GM23248 (cell line): ENCODE measurements around the gene DENND10. TPM values are rescaled to one million over a fixed set of nuclear protein-coding genes. Genes with fewer than 3 reads are reported as not detected.
"Not testable (repeated sequence)": the region's sequence is repeated elsewhere in the genome, so short reads cannot be mapped to it uniquely, and the experiment has no call there.

Experiments
- DNase-seq: peaks from one replicate; pipeline ENCODE4 v3.0.0-alpha.2; 2015
- H2AFZ ChIP-seq: fragments of 200-600 bp; sonication (generic); 2 replicates; pipeline ENCODE4 v1.6.1; 2016; ENCODE audit warnings: antibody characterized with exemption
- H3F3A ChIP-seq: fragments of 200-600 bp; sonication (generic); 2 replicates; pipeline ENCODE4 v1.6.1; 2016; ENCODE audit warnings: mild to moderate bottlenecking, antibody characterized with exemption, mixed run types; ENCODE audit not compliant: insufficient read depth
- H3K27ac ChIP-seq: fragments of 200-600 bp; sonication (generic); 2 replicates; pipeline ENCODE4 v1.5.1; 2016; ENCODE audit warnings: mild to moderate bottlenecking
- H3K27me3 ChIP-seq: fragments of 200-600 bp; sonication (generic); replicated peaks from 2 replicates; pipeline ENCODE4 v1.6.1; 2016; ENCODE audit warnings: mild to moderate bottlenecking; ENCODE audit not compliant: insufficient read depth
- H3K36me3 ChIP-seq: fragments of 200-600 bp; sonication (generic); 2 replicates; pipeline ENCODE4 v1.6.1; 2016; ENCODE audit warnings: low read depth, mild to moderate bottlenecking
- H3K4me1 ChIP-seq: fragments of 200-600 bp; sonication (generic); 2 replicates; pipeline ENCODE4 v1.6.1; 2016; ENCODE audit warnings: mild to moderate bottlenecking; ENCODE audit not compliant: insufficient read depth
- H3K4me2 ChIP-seq: fragments of 200-600 bp; sonication (generic); one replicate; pipeline ENCODE4 v1.6.1; 2016; ENCODE audit warnings: mild to moderate bottlenecking; ENCODE audit not compliant: unreplicated experiment
- H3K4me3 ChIP-seq: fragments of 200-600 bp; sonication (generic); 2 replicates; pipeline ENCODE4 v1.5.1; 2016; ENCODE audit warnings: mild to moderate bottlenecking
- H3K79me2 ChIP-seq: fragments of 200-600 bp; sonication (generic); 2 replicates; pipeline ENCODE4 v1.6.1; 2016; ENCODE audit warnings: mild to moderate bottlenecking; ENCODE audit not compliant: insufficient read depth
- H3K9ac ChIP-seq: fragments of 200-600 bp; sonication (generic); 2 replicates; pipeline ENCODE4 v1.6.1; 2016; ENCODE audit warnings: mild to moderate bottlenecking
- H3K9me2 ChIP-seq: fragments of 200-600 bp; sonication (generic); 2 replicates; pipeline ENCODE4 v1.6.1; 2016; ENCODE audit warnings: mixed run types, mild to moderate bottlenecking, moderate library complexity; ENCODE audit not compliant: insufficient read depth
- H3K9me3 ChIP-seq: fragments of 200-600 bp; sonication (generic); one replicate; pipeline ENCODE4 v1.6.1; 2017; ENCODE audit warnings: low read depth
- H4K20me1 ChIP-seq: fragments of 200-600 bp; sonication (generic); 2 replicates; pipeline ENCODE4 v1.6.0; 2016; ENCODE audit not compliant: insufficient read depth
- EZH2 ChIP-seq: fragments of 200-600 bp; sonication (generic); IDR thresholded peaks from 2 replicates; pipeline ENCODE4 v1.6.1; 2018; ENCODE audit warnings: antibody characterized with exemption, mild to moderate bottlenecking; ENCODE audit not compliant: insufficient read depth, poor library complexity, severe bottlenecking
- EZH2phosphoT487 ChIP-seq: fragments of 200-600 bp; sonication (generic); IDR thresholded peaks from 2 replicates; pipeline ENCODE4 v1.6.1; 2018; ENCODE audit warnings: antibody characterized with exemption, moderate library complexity, mild to moderate bottlenecking, low read depth; ENCODE audit not compliant: insufficient read depth
- WGBS, 2 experiments: methylation state at CpG; one replicate each; pipeline ENCODE4 v1.1.6; 2015 to 2017; ENCODE audit warnings: low lambda C conversion rate in 2 of 2, low coverage in 1 of 2; ENCODE audit errors: missing lambda C conversion rate in 2 of 2; 5-methylcytosine and 5-hydroxymethylcytosine counted together
- in situ Hi-C: fragments of 300-500 bp; cut with MboI; formaldehyde crosslinking; loops from 2 replicates; pipeline ENCODE4 v1.15.0; 2020
- polyA plus RNA-seq: library from polyadenylated mRNA; unstranded; fragments of >200 nt; fragmentation: Nextera tagmentation; extraction: Ambion mirVana; gene quantifications from 2 replicates; pipeline ENCODE4 v1.2.1, GENCODE V29; 2016
- total RNA-seq: library from RNA; depleted of rRNA; stranded (reverse); fragments of >200 nt; shearing (Covaris generic); gene quantifications from 2 replicates; pipeline ENCODE4 v1.2.3, GENCODE V29; 2014

The DENND10 gene
- total and polyA plus RNA-seq, 2 experiments from 2014 or later: 76.1 to 82.9 TPM

- peak overlapping the region; percentile 85 for H3K9ac ChIP-seq
- H3K27ac ChIP-seq: peak overlapping the region; percentile 43
- peaks cover 11% of the 10 kb centered on the region; the same call in 1 of the 2 replicates for H3K36me3 ChIP-seq
- H3K4me2 ChIP-seq: peak overlapping the region; percentile 84
- in situ Hi-C loops: no loop called here
- peak overlapping the region; percentile 43; the same call in 1 of the 2 replicates for H2AFZ ChIP-seq
- no peaks in the 10 kb centered on the region for H3K9me2 ChIP-seq
- no peaks in the 10 kb centered on the region for H4K20me1 ChIP-seq
- H3K4me1 ChIP-seq: peaks cover 23% of the 10 kb centered on the region
- peak overlapping the region; percentile 85 for H3K4me3 ChIP-seq
- DNase-seq: no peak
- peaks cover 37% of the 10 kb centered on the region for H3K79me2 ChIP-seq
- peaks cover 7% of the 10 kb centered on the region; the same call in 1 of the 2 replicates for H3F3A ChIP-seq
- H3K27me3 ChIP-seq: no peaks in the 10 kb centered on the region
- 0 to 1% methylated on average over 12 to 18 of the region's 22 CpGs for WGBS, 2 experiments
- no peaks in the 10 kb centered on the region for H3K9me3 ChIP-seq
- TF ChIP-seq EZH2: no peak
- TF ChIP-seq EZH2phosphoT487: no peak
Measured at GRCh38 chr10:119104654-119105015, 722 bp downstream of the DENND10 start.

GRCh38 chr10:119105155-119105554, 1.2 kb downstream of the DENND10 start:
- Histone ChIP-seq H3K9me2 (no peaks in the 10 kb centered on the region), H2AFZ (no peak overlapping the region), H3K36me3 (peaks cover 11% of the 10 kb centered on the region; the same call in 1 of the 2 replicates), H3K79me2 (peaks cover 42% of the 10 kb centered on the region), H3K4me3 (peak overlapping the region; percentile 85), H3K9me3 (no peaks in the 10 kb centered on the region), H3K9ac (peak overlapping the region; percentile 85), H3K27ac (no peak overlapping the region), H3K27me3 (no peaks in the 10 kb centered on the region), H3K4me2 (peak overlapping the region; percentile 84), H3K4me1 (peaks cover 23% of the 10 kb centered on the region), H3F3A (peaks cover 7% of the 10 kb centered on the region), H4K20me1 (no peaks in the 10 kb centered on the region)
- WGBS, 2 experiments: 77 to 81% methylated on average over 12 of the region's 12 CpGs
- no peak for DNase-seq
- no peak for TF ChIP-seq EZH2phosphoT487
- TF ChIP-seq EZH2: no peak
- in situ Hi-C loops: no loop called here

- H3K4me2 ChIP-seq, H4K20me1 ChIP-seq, H3K9me2 ChIP-seq, H3K9me3 ChIP-seq, H3K4me3 ChIP-seq, H3K27ac ChIP-seq, in situ Hi-C loops, DNase-seq, H2AFZ ChIP-seq, H3K9ac ChIP-seq, H3K27me3 ChIP-seq: not testable (repeated sequence)
- H3K4me1 ChIP-seq: peaks cover 18% of the 10 kb centered on the region
- peaks cover 14% of the 10 kb centered on the region for H3F3A ChIP-seq
- 95 to 96% methylated on average over 7 of the region's 7 CpGs for WGBS, 2 experiments
- peaks cover 11% of the 10 kb centered on the region; the same call in 1 of the 2 replicates for H3K36me3 ChIP-seq
- H3K79me2 ChIP-seq: peaks cover 49% of the 10 kb centered on the region
Measured at GRCh38 chr10:119105899-119106298, 2.0 kb downstream of the DENND10 start.

GRCh38 chr10:119107106-119107505, 3.2 kb downstream of the DENND10 start:
- peaks cover 50% of the 10 kb centered on the region for H3K79me2 ChIP-seq

GRCh38 chr10:119107771-119108170, 3.9 kb downstream of the DENND10 start:
- H3K4me2 ChIP-seq, H3K27ac ChIP-seq, in situ Hi-C loops, H2AFZ ChIP-seq, H3K9me3 ChIP-seq, H3K4me3 ChIP-seq, DNase-seq, H3K9me2 ChIP-seq, H4K20me1 ChIP-seq, H3K9ac ChIP-seq, H3K27me3 ChIP-seq: not testable (repeated sequence)
- 98 to 100% methylated on average over 2 of the region's 2 CpGs for WGBS, 2 experiments
- Histone ChIP-seq H3F3A (peaks cover 25% of the 10 kb centered on the region), H3K4me1 (peaks cover 30% of the 10 kb centered on the region), H3K79me2 (peaks cover 50% of the 10 kb centered on the region), H3K36me3 (peaks cover 20% of the 10 kb centered on the region; the same call in 1 of the 2 replicates)

More at GRCh38 chr10:119107106-119107505, 3.2 kb downstream of the DENND10 start:
- H2AFZ ChIP-seq, H3K4me3 ChIP-seq, H3K27ac ChIP-seq, DNase-seq, H3K27me3 ChIP-seq, H4K20me1 ChIP-seq, in situ Hi-C loops, H3K9me2 ChIP-seq, H3K9ac ChIP-seq, H3K4me2 ChIP-seq, H3K9me3 ChIP-seq: not testable (repeated sequence)
- Histone ChIP-seq H3K36me3 (peaks cover 17% of the 10 kb centered on the region; the same call in 1 of the 2 replicates), H3K4me1 (peaks cover 23% of the 10 kb centered on the region), H3F3A (peaks cover 18% of the 10 kb centered on the region)
- WGBS, 2 experiments: 94 to 100% methylated on average over 6 of the region's 6 CpGs
